GM12878 (cell line): ENCODE data around the gene SCRN3. TPM values are rescaled to one million over a fixed set of nuclear protein-coding genes. Genes with fewer than 3 reads are reported as not detected.
"Not testable (repeated sequence)": the region's sequence is repeated elsewhere in the genome, so short reads cannot be mapped to it uniquely, and the experiment has no call there.

ENCODE experiments used
- ATAC-seq: fragments of 200-7000 bp; cut with Tn5 transposase; 3 replicates; pipeline ENCODE4 v1.9.1; 2020; ENCODE audit warnings: mild to moderate bottlenecking, moderate library complexity
- BruUV-seq: library from RNA; stranded (reverse); fragments of 400-500 nt; replicated peaks from 2 replicates; lab custom pipeline; 2021; lab: Mats Ljungman, UMichigan
- CTCF ChIA-PET: fragments of 300-600 bp; sonication (Branson Sonifier 250); formaldehyde crosslinking; extraction: SDS; loops from one replicate; lab custom pipeline; 2021; ENCODE audit warnings: inconsistent platforms; lab: Yijun Ruan, JAX
- POLR2A ChIA-PET: fragments of 350-600 bp; formaldehyde crosslinking; extraction: SDS; loops from one replicate; lab custom pipeline; 2021; ENCODE audit warnings: inconsistent platforms; lab: Charles Lee
- RAD21 ChIA-PET: fragments of 300-600 bp; sonication (Branson Sonifier 250); formaldehyde crosslinking; loops from one replicate; lab custom pipeline; 2023; ENCODE audit warnings: antibody characterized with exemption; ENCODE audit not compliant: unreplicated experiment; lab: Charles Lee
- SMC1A ChIA-PET: fragments of 300-600 bp; sonication (Branson Sonifier 250); formaldehyde crosslinking; loops from one replicate; lab custom pipeline; 2023; ENCODE audit not compliant: unreplicated experiment, uncharacterized antibody; lab: Charles Lee
- DNase-seq: peaks from one replicate; pipeline ENCODE4 v3.0.0-alpha.2; 2011; ENCODE audit warnings: low read depth, low spot score
- FAIRE-seq: peaks from 3 replicates; lab custom pipeline; 2011; peaks lifted over from hg19 to GRCh38; lab: Jason Lieb, UNC
- H2AFZ ChIP-seq: 2 replicates; pipeline ENCODE4 v1.6.0; 2011; ENCODE audit warnings: low read depth, low read length, control low read depth; ENCODE audit not compliant: control insufficient read depth
- H3K27ac ChIP-seq: 2 replicates; pipeline ENCODE4 v1.5.1; 2011; ENCODE audit warnings: control low read depth; ENCODE audit not compliant: control insufficient read depth, insufficient read depth
- H3K27me3 ChIP-seq, 2 experiments: replicated peaks in 1 of 2; 2 replicates each; pipeline versions ENCODE4 v1.6.0 to v1.6.1; 2011; ENCODE audit warnings: low read length in 1 of 2; ENCODE audit not compliant: control insufficient read depth in 2 of 2, insufficient read depth in 2 of 2
- H3K36me3 ChIP-seq, 2 experiments: 2 replicates each; pipeline ENCODE4 v1.5.1; 2011; ENCODE audit warnings: low read length in 1 of 2; ENCODE audit not compliant: control insufficient read depth in 2 of 2, insufficient read depth in 2 of 2
- H3K4me1 ChIP-seq: 2 replicates; pipeline ENCODE4 v1.6.1; 2011; ENCODE audit warnings: mild to moderate bottlenecking, low read length, moderate library complexity, mixed read lengths; ENCODE audit not compliant: control insufficient read depth, insufficient read depth
- H3K4me2 ChIP-seq: 2 replicates; pipeline ENCODE4 v1.6.0; 2011; ENCODE audit warnings: control low read depth; ENCODE audit not compliant: control insufficient read depth, insufficient read depth
- H3K4me3 ChIP-seq: fragments of 200-600 bp; sonication (generic); 2 replicates; pipeline ENCODE4 v1.5.1; 2016
- H3K79me2 ChIP-seq: 2 replicates; pipeline ENCODE4 v1.6.0; 2011; ENCODE audit warnings: low read length; ENCODE audit not compliant: control insufficient read depth, insufficient read depth
- H3K9ac ChIP-seq: 2 replicates; pipeline ENCODE4 v1.8.0; 2011; ENCODE audit warnings: low read length, control low read depth, mixed read lengths; ENCODE audit not compliant: control insufficient read depth, insufficient read depth
- H3K9me3 ChIP-seq: replicated peaks from 3 replicates; pipeline ENCODE4 v1.5.1; 2011; ENCODE audit warnings: mild to moderate bottlenecking, low read length; ENCODE audit not compliant: control insufficient read depth, insufficient read depth
- H4K20me1 ChIP-seq: 2 replicates; pipeline ENCODE4 v1.6.0; 2011; ENCODE audit not compliant: control insufficient read depth, insufficient read depth
- NKRF ChIP-seq: fragments of 450-650 bp; conservative IDR thresholded peaks from 2 replicates; pipeline ENCODE4 v1.6.1; 2017; ENCODE audit warnings: mild to moderate bottlenecking, moderate library complexity
- PBX3 ChIP-seq: IDR thresholded peaks from 2 replicates; pipeline ENCODE4 v1.6.1; 2011; ENCODE audit warnings: mild to moderate bottlenecking, low read depth, low read length, moderate library complexity; ENCODE audit not compliant: insufficient replicate concordance
- WGBS: methylation state at CpG from one replicate; pipeline ENCODE4 v1.1.6; 2016; ENCODE audit warnings: low lambda C conversion rate; ENCODE audit not compliant: insufficient replicate concordance, insufficient coverage; ENCODE audit errors: missing lambda C conversion rate; 5-methylcytosine and 5-hydroxymethylcytosine counted together
- in situ Hi-C: fragments of 300-500 bp; cut with MboI; formaldehyde crosslinking; loops from 9 replicates; pipeline ENCODE4 v1.14.3; 2018; ENCODE audit warnings: mixed read lengths
- intact Hi-C: fragments of 100-400 bp; cut with micrococcal nuclease; formaldehyde crosslinking; loops from one replicate; pipeline ENCODE4 v1.14.2; 2022; ENCODE audit not compliant: unreplicated experiment
- polyA plus RNA-seq, 11 experiments: library from polyadenylated mRNA; depleted of rRNA in 4 of 11; unstranded in 6 of 11; stranded (reverse) in 5 of 11; fragments of >200 nt; fragmentation: Nextera tagmentation in 4 of 11; fragmentation: Illumina TruSeq in 1 of 11; extraction: Ambion mirVana in 4 of 11; extraction: Trizol in 1 of 11; gene quantifications; 1 replicate in 1 of 11; 2 replicates in 10 of 11; pipeline versions ENCODE4 v1.2.1 to v1.2.3, GENCODE V29; 2011 to 2016; ENCODE audit warnings: inconsistent platforms in 2 of 11, missing spikeins in 2 of 11, low read depth in 1 of 11
- total RNA-seq, 4 experiments: library from RNA; depleted of rRNA in 3 of 4; stranded (reverse); fragments of >200 nt in 3 of 4; fragmentation: Illumina TruSeq in 1 of 4; extraction: Trizol in 1 of 4; gene quantifications; 2 replicates each; pipeline versions ENCODE4 v1.2.1 to v1.2.3, GENCODE V29; 2013 to 2021

SCRN3 gene
- total and polyA plus RNA-seq, 10 of the 15 experiments (the other 5 are each of a cell fraction or from before 2014, with no cell fraction given) = 5.7 to 16.0 (median 13.0) TPM

DNA sequence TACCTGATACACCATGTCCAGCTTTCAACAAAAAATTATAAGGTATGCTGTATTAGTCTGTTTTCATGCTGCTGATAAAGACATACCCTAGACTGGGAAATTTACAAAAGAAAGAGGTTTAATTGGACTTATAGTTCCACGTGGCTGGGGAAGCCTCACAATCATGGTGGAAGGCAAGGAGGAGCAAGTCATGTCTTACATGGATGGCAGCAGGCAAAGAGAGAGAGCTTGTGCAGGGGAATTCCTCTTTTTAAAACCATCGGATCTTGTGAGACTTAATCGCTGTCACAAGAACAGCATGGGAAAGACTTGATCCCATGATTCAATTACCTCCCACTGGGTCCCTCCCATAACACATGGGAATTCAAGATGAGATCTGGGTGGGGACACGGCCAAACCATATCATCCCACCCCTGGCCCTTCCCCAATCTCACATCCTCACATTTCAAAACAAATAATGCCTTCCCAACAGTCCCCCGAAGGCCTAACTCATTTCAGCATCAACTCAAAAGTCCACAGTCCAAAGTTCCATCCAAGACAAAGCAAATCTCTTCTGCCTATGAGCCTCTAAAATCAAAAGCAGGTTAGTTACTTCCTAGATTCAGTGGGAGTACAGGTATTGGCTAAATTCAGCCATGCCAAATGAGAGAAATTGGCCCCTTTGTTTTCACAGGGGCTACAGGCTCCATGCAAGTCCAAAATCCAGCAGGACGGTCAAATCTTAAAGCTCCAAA is 31.9 kb upstream of the SCRN3 start:
- H3K4me3 ChIP-seq, BruUV-seq, H4K20me1 ChIP-seq, H3K4me2 ChIP-seq, H3K79me2 ChIP-seq, RAD21 ChIA-PET, DNase-seq, H3K4me1 ChIP-seq, H3K9me3 ChIP-seq, in situ Hi-C loops, H3K36me3 ChIP-seq, FAIRE-seq, ATAC-seq, CTCF ChIA-PET, H3K27me3 ChIP-seq, intact Hi-C loops, H3K9ac ChIP-seq, H2AFZ ChIP-seq, POLR2A ChIA-PET, H3K27ac ChIP-seq: not testable (repeated sequence)
- SMC1A ChIA-PET = interaction anchor here (1.1 kb wide), 1 partner anchor 7 kb away, joined by 3 read pairs; no protein-coding TSS in a partner anchor
- WGBS = 100% methylated on average over 6 of the region's 6 CpGs

GRCh38 chr2:174364628-174365027 is 30.9 kb upstream of the SCRN3 start:
- Histone ChIP-seq H3K9ac (no peak overlapping the region), H3K9me3 (peaks cover 6% of the 10 kb centered on the region; the same call in 1 of the 3 replicates), H3K4me1 (no peaks in the 10 kb centered on the region), H2AFZ (no peak overlapping the region), H3K79me2 (no peaks in the 10 kb centered on the region), H3K4me3 (no peak overlapping the region), H3K36me3 (peaks cover 1 to 6% of the 10 kb centered on the region in 2 experiments; a peak in 2 of 4 replicates), H3K4me2 (no peak overlapping the region), H3K27me3 (no peaks in the 10 kb centered on the region), H4K20me1 (no peaks in the 10 kb centered on the region), H3K27ac (no peak overlapping the region)
- FAIRE-seq = no peak
- ChIA-PET POLR2A (no interaction called here), CTCF (no interaction called here), RAD21 (no interaction called here), SMC1A (no interaction called here)
- in situ Hi-C loops = no loop called here
- no peak for ATAC-seq
- 100% methylated on average over 2 of the region's 2 CpGs for WGBS
- no peak for TF ChIP-seq NKRF
- no peak for TF ChIP-seq PBX3
- no TSS peak for BruUV-seq
- DNase-seq = no peak
- intact Hi-C loops = no loop called here
